GM23248 (cell line): ENCODE results near the gene RAB3IL1. TPM values are rescaled to one million over a fixed set of nuclear protein-coding genes. Genes with fewer than 3 reads are reported as not detected.

ENCODE experiments used
- DNase-seq: peaks from one replicate; pipeline ENCODE4 v3.0.0-alpha.2; 2015
- H2AFZ ChIP-seq: fragments of 200-600 bp; sonication (generic); 2 replicates; pipeline ENCODE4 v1.6.1; 2016; ENCODE audit warnings: antibody characterized with exemption
- H3F3A ChIP-seq: fragments of 200-600 bp; sonication (generic); 2 replicates; pipeline ENCODE4 v1.6.1; 2016; ENCODE audit warnings: mild to moderate bottlenecking, antibody characterized with exemption, mixed run types; ENCODE audit not compliant: insufficient read depth
- H3K27ac ChIP-seq: fragments of 200-600 bp; sonication (generic); 2 replicates; pipeline ENCODE4 v1.5.1; 2016; ENCODE audit warnings: mild to moderate bottlenecking
- H3K27me3 ChIP-seq: fragments of 200-600 bp; sonication (generic); replicated peaks from 2 replicates; pipeline ENCODE4 v1.6.1; 2016; ENCODE audit warnings: mild to moderate bottlenecking; ENCODE audit not compliant: insufficient read depth
- H3K36me3 ChIP-seq: fragments of 200-600 bp; sonication (generic); 2 replicates; pipeline ENCODE4 v1.6.1; 2016; ENCODE audit warnings: low read depth, mild to moderate bottlenecking
- H3K4me1 ChIP-seq: fragments of 200-600 bp; sonication (generic); 2 replicates; pipeline ENCODE4 v1.6.1; 2016; ENCODE audit warnings: mild to moderate bottlenecking; ENCODE audit not compliant: insufficient read depth
- H3K4me2 ChIP-seq: fragments of 200-600 bp; sonication (generic); one replicate; pipeline ENCODE4 v1.6.1; 2016; ENCODE audit warnings: mild to moderate bottlenecking; ENCODE audit not compliant: unreplicated experiment
- H3K4me3 ChIP-seq: fragments of 200-600 bp; sonication (generic); 2 replicates; pipeline ENCODE4 v1.5.1; 2016; ENCODE audit warnings: mild to moderate bottlenecking
- H3K79me2 ChIP-seq: fragments of 200-600 bp; sonication (generic); 2 replicates; pipeline ENCODE4 v1.6.1; 2016; ENCODE audit warnings: mild to moderate bottlenecking; ENCODE audit not compliant: insufficient read depth
- H3K9ac ChIP-seq: fragments of 200-600 bp; sonication (generic); 2 replicates; pipeline ENCODE4 v1.6.1; 2016; ENCODE audit warnings: mild to moderate bottlenecking
- H3K9me2 ChIP-seq: fragments of 200-600 bp; sonication (generic); 2 replicates; pipeline ENCODE4 v1.6.1; 2016; ENCODE audit warnings: mixed run types, mild to moderate bottlenecking, moderate library complexity; ENCODE audit not compliant: insufficient read depth
- H3K9me3 ChIP-seq: fragments of 200-600 bp; sonication (generic); one replicate; pipeline ENCODE4 v1.6.1; 2017; ENCODE audit warnings: low read depth
- H4K20me1 ChIP-seq: fragments of 200-600 bp; sonication (generic); 2 replicates; pipeline ENCODE4 v1.6.0; 2016; ENCODE audit not compliant: insufficient read depth
- EZH2 ChIP-seq: fragments of 200-600 bp; sonication (generic); IDR thresholded peaks from 2 replicates; pipeline ENCODE4 v1.6.1; 2018; ENCODE audit warnings: antibody characterized with exemption, mild to moderate bottlenecking; ENCODE audit not compliant: insufficient read depth, poor library complexity, severe bottlenecking
- EZH2phosphoT487 ChIP-seq: fragments of 200-600 bp; sonication (generic); IDR thresholded peaks from 2 replicates; pipeline ENCODE4 v1.6.1; 2018; ENCODE audit warnings: antibody characterized with exemption, moderate library complexity, mild to moderate bottlenecking, low read depth; ENCODE audit not compliant: insufficient read depth
- WGBS, 2 experiments: methylation state at CpG; one replicate each; pipeline ENCODE4 v1.1.6; 2015 to 2017; ENCODE audit warnings: low lambda C conversion rate in 2 of 2, low coverage in 1 of 2; ENCODE audit errors: missing lambda C conversion rate in 2 of 2; 5-methylcytosine and 5-hydroxymethylcytosine counted together
- in situ Hi-C: fragments of 300-500 bp; cut with MboI; formaldehyde crosslinking; loops from 2 replicates; pipeline ENCODE4 v1.15.0; 2020
- polyA plus RNA-seq: library from polyadenylated mRNA; unstranded; fragments of >200 nt; fragmentation: Nextera tagmentation; extraction: Ambion mirVana; gene quantifications from 2 replicates; pipeline ENCODE4 v1.2.1, GENCODE V29; 2016
- total RNA-seq: library from RNA; depleted of rRNA; stranded (reverse); fragments of >200 nt; shearing (Covaris generic); gene quantifications from 2 replicates; pipeline ENCODE4 v1.2.3, GENCODE V29; 2014

The RAB3IL1 gene
- total and polyA plus RNA-seq, 2 experiments from 2014 or later: 3.3 to 6.6 TPM

- Histone ChIP-seq H3K9me3 (no peaks in the 10 kb centered on the region), H3K4me1 (no peaks in the 10 kb centered on the region), H3K79me2 (no peaks in the 10 kb centered on the region), H3K36me3 (no peaks in the 10 kb centered on the region), H4K20me1 (no peaks in the 10 kb centered on the region), H3F3A (no peaks in the 10 kb centered on the region), H2AFZ (no peak overlapping the region), H3K27me3 (no peaks in the 10 kb centered on the region), H3K27ac (no peak overlapping the region), H3K4me3 (no peak overlapping the region), H3K4me2 (no peak overlapping the region), H3K9me2 (no peaks in the 10 kb centered on the region), H3K9ac (no peak overlapping the region)
- DNase-seq: no peak
- WGBS, 2 experiments: 82 to 85% methylated on average over 19 to 20 of the region's 20 CpGs
- no peak for TF ChIP-seq EZH2phosphoT487
- no peak for TF ChIP-seq EZH2
- in situ Hi-C loops: no loop called here
Measured at GRCh38 chr11:61864814-61865775, 52.3 kb downstream of the RAB3IL1 start.

GRCh38 chr11:61863548-61864081 is 53.8 kb downstream of the RAB3IL1 start:
- WGBS, 2 experiments: 90 to 94% methylated on average over 13 of the region's 13 CpGs
- Histone ChIP-seq H3K4me3 (no peak overlapping the region), H3K9me3 (no peaks in the 10 kb centered on the region), H3K4me2 (no peak overlapping the region), H3F3A (no peaks in the 10 kb centered on the region), H3K9me2 (no peaks in the 10 kb centered on the region), H3K27me3 (no peaks in the 10 kb centered on the region), H3K79me2 (no peaks in the 10 kb centered on the region), H3K36me3 (no peaks in the 10 kb centered on the region), H3K27ac (no peak overlapping the region), H3K4me1 (no peaks in the 10 kb centered on the region), H4K20me1 (no peaks in the 10 kb centered on the region), H2AFZ (no peak overlapping the region), H3K9ac (no peak overlapping the region)
- in situ Hi-C loops: no loop called here
- TF ChIP-seq EZH2phosphoT487 (no peak), EZH2 (no peak)
- no peak for DNase-seq

DNA sequence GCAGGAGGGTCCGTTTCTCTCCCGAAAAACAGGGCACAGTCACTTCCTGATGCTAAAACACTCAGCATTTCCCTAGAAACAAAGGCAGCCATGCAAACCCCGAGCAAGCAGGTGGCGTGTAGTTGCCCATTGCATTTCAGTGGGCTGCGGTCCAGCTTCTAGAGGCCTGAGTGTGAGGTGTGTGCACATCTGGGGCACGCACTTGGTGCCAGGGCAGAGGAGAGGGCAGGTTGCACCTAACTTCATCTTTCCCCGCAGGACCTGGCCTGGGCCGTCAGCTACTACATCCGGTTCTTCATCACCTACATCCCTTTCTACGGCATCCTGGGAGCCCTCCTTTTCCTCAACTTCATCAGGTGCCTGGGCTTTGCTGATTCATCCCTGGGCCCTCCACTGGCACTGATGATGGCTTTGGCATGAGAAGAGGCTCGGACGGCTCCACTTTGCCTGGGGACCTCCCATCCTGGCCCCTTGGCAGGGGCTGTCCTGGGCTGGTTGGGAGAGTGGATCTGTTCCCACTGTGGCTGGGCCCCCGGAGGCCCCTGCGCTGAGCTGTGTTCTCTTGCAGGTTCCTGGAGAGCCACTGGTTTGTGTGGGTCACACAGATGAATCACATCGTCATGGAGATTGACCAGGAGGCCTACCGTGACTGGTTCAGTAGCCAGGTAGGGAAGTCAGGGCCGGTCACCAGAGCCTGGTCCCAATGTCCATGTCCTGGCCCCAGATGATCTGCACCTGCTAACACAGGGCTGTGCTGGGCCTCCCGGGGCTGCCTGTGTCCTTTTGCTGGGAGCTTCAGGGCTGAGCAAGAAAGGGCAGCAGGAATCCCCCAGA is 54.4 kb downstream of the RAB3IL1 start:
- Histone ChIP-seq H3K27me3 (no peaks in the 10 kb centered on the region), H3K9ac (no peak overlapping the region), H3K27ac (no peak overlapping the region), H3K4me2 (no peak overlapping the region), H3K36me3 (no peaks in the 10 kb centered on the region), H3K9me3 (no peaks in the 10 kb centered on the region), H3F3A (no peaks in the 10 kb centered on the region), H3K9me2 (no peaks in the 10 kb centered on the region), H2AFZ (no peak overlapping the region), H4K20me1 (no peaks in the 10 kb centered on the region), H3K4me1 (no peaks in the 10 kb centered on the region), H3K4me3 (no peak overlapping the region), H3K79me2 (no peaks in the 10 kb centered on the region)
- TF ChIP-seq EZH2phosphoT487 (no peak), EZH2 (no peak)
- no peak for DNase-seq
- in situ Hi-C loops: no loop called here
- 89% methylated on average over 18 of the region's 18 CpGs for WGBS, 2 experiments

- WGBS, 2 experiments: 61 to 63% methylated on average over 9 of the region's 9 CpGs
- no peaks in the 10 kb centered on the region for H3K36me3 ChIP-seq
- in situ Hi-C loops: no loop called here
Measured at GRCh38 chr11:61861634-61862033, 55.7 kb downstream of the RAB3IL1 start.

More at GRCh38 chr11:61861634-61862033, 55.7 kb downstream of the RAB3IL1 start:
- H3F3A ChIP-seq: no peaks in the 10 kb centered on the region
- H2AFZ ChIP-seq: no peak overlapping the region
- no peaks in the 10 kb centered on the region for H3K9me2 ChIP-seq
- no peak overlapping the region for H3K9ac ChIP-seq
- no peaks in the 10 kb centered on the region for H3K79me2 ChIP-seq
- H3K4me3 ChIP-seq: no peak overlapping the region
- TF ChIP-seq EZH2phosphoT487 (no peak), EZH2 (no peak)
- H4K20me1 ChIP-seq: no peaks in the 10 kb centered on the region
- H3K27me3 ChIP-seq: no peaks in the 10 kb centered on the region
- no peak for DNase-seq
- H3K27ac ChIP-seq: no peak overlapping the region
- H3K4me2 ChIP-seq: no peak overlapping the region
- no peaks in the 10 kb centered on the region for H3K9me3 ChIP-seq
- H3K4me1 ChIP-seq: no peaks in the 10 kb centered on the region
